Caco-2 (cell line): ENCODE data around the gene DDX59. TPM values are rescaled to one million over a fixed set of nuclear protein-coding genes. Genes with fewer than 3 reads are reported as not detected.

Experiments used
- BruUV-seq: library from RNA; stranded (reverse); fragments of 400-500 nt; replicated peaks from 2 replicates; lab custom pipeline; 2021; lab: Mats Ljungman, UMichigan
- CTCF ChIA-PET: fragments of 300-600 bp; sonication (Branson Sonifier 250); formaldehyde crosslinking; loops from one replicate; lab custom pipeline; 2022; ENCODE audit warnings: antibody characterized with exemption; lab: Charles Lee
- POLR2A ChIA-PET: fragments of 300-600 bp; sonication (Branson Sonifier 250); formaldehyde crosslinking; loops from one replicate; lab custom pipeline; 2022; ENCODE audit warnings: antibody characterized with exemption; lab: Charles Lee
- DNase-seq, 2 experiments: peaks; one replicate each; pipeline versions ENCODE4 v3.0.0 to v3.0.0-alpha.2; 2020 to 2022
- H3K27me3 ChIP-seq: replicated peaks from 2 replicates; pipeline ENCODE4 v1.6.0; 2011; ENCODE audit warnings: low read length; ENCODE audit not compliant: control insufficient read depth, insufficient read depth
- H3K36me3 ChIP-seq: 2 replicates; pipeline ENCODE4 v1.5.1; 2011; ENCODE audit warnings: low read length; ENCODE audit not compliant: control insufficient read depth, insufficient read depth
- H3K4me1 ChIP-seq: fragments of 250-450 bp; sonication (Bioruptor Pico); 2 replicates; pipeline ENCODE4 v1.5.1; 2020; ENCODE audit warnings: mild to moderate bottlenecking
- H3K4me3 ChIP-seq: 2 replicates; pipeline ENCODE4 v1.5.1; 2011; ENCODE audit warnings: low read depth, mild to moderate bottlenecking, control low read depth, low read length
- H3K9me3 ChIP-seq: fragments of 250-450 bp; sonication (Bioruptor Pico); 2 replicates; pipeline ENCODE4 v1.5.1; 2020; ENCODE audit warnings: mild to moderate bottlenecking, moderate library complexity
- H3K27ac Mint-ChIP-seq: one replicate; pipeline ENCODE4 v1.8.0; 2022; ENCODE audit warnings: mixed read lengths; ENCODE audit not compliant: unreplicated experiment
- H3K27me3 Mint-ChIP-seq: one replicate; pipeline ENCODE4 v1.8.0; 2022; ENCODE audit warnings: mixed read lengths; ENCODE audit not compliant: insufficient read depth, unreplicated experiment
- H3K36me3 Mint-ChIP-seq: one replicate; pipeline ENCODE4 v1.8.0; 2022; ENCODE audit warnings: mild to moderate bottlenecking, mixed read lengths; ENCODE audit not compliant: insufficient read depth, unreplicated experiment
- H3K4me1 Mint-ChIP-seq: one replicate; pipeline ENCODE4 v1.8.0; 2022; ENCODE audit warnings: low read depth, mixed read lengths; ENCODE audit not compliant: unreplicated experiment
- H3K4me3 Mint-ChIP-seq: one replicate; pipeline ENCODE4 v1.8.0; 2022; ENCODE audit warnings: mild to moderate bottlenecking, moderate library complexity, mixed read lengths; ENCODE audit not compliant: unreplicated experiment
- H3K9me3 Mint-ChIP-seq: one replicate; pipeline ENCODE4 v1.8.0; 2022; ENCODE audit warnings: mixed read lengths; ENCODE audit not compliant: unreplicated experiment
- intact Hi-C: fragments of 100-400 bp; cut with micrococcal nuclease; formaldehyde crosslinking; loops from one replicate; pipeline ENCODE4 v1.10.0; 2022; ENCODE audit not compliant: unreplicated experiment
- total RNA-seq: library from RNA; stranded (reverse); gene quantifications from 2 replicates; pipeline ENCODE4 v1.2.3, GENCODE V29; 2022
- TF ChIP-seq, protein P1 (sequence below), 2 experiments: fragments of 200-600 bp in 1 of 2; IDR thresholded peaks; 1 replicate in 1 of 2; 2 replicates in 1 of 2; pipeline versions ENCODE4 v1.5.1 to v1.8.0; 2011 to 2022; ENCODE audit warnings: antibody characterized with exemption in 1 of 2, control low read depth in 1 of 2, inconsistent platforms in 1 of 2, low read depth in 1 of 2, low read length in 1 of 2, mild to moderate bottlenecking in 1 of 2, moderate library complexity in 1 of 2; ENCODE audit not compliant: insufficient read depth in 1 of 2, severe bottlenecking in 1 of 2, unreplicated experiment in 1 of 2

Gene DDX59
- total RNA-seq, 1 experiment from 2014 or later, result 13.5 TPM

DNA sequence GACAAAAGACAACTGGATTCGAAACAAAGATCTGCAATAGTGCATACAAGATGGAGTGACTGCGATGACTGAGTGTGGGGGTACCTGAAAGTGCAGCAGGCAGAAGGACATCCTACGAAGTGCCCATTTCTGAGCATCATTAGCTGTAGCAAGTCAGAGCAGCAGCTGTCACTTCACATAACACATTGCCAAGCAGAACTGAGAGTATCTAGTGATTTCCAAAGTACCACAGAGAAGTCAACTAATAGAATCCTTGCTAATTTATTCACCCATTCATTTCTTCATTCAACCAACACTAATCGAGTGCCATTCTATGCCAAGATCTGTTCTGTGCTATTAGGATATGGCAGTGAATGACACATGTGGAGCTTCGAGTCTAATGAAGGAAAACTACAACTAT is 37.4 kb upstream of the DDX59 start:
- Histone ChIP-seq H3K4me1 (no peaks in the 10 kb centered on the region), H3K36me3 (no peaks in the 10 kb centered on the region), H3K9me3 (no peaks in the 10 kb centered on the region), H3K4me3 (no peak overlapping the region), H3K27me3 (no peaks in the 10 kb centered on the region)
- Mint-ChIP-seq H3K27me3 (peaks cover 1% of the 10 kb centered on the region), H3K36me3 (no peaks in the 10 kb centered on the region), H3K4me1 (no peaks in the 10 kb centered on the region), H3K27ac (no peak overlapping the region), H3K9me3 (no peaks in the 10 kb centered on the region), H3K4me3 (no peak overlapping the region)
- no TSS peak for BruUV-seq
- ChIA-PET CTCF (no interaction called here), POLR2A (no interaction called here)
- TF ChIP-seq, protein P1, sequence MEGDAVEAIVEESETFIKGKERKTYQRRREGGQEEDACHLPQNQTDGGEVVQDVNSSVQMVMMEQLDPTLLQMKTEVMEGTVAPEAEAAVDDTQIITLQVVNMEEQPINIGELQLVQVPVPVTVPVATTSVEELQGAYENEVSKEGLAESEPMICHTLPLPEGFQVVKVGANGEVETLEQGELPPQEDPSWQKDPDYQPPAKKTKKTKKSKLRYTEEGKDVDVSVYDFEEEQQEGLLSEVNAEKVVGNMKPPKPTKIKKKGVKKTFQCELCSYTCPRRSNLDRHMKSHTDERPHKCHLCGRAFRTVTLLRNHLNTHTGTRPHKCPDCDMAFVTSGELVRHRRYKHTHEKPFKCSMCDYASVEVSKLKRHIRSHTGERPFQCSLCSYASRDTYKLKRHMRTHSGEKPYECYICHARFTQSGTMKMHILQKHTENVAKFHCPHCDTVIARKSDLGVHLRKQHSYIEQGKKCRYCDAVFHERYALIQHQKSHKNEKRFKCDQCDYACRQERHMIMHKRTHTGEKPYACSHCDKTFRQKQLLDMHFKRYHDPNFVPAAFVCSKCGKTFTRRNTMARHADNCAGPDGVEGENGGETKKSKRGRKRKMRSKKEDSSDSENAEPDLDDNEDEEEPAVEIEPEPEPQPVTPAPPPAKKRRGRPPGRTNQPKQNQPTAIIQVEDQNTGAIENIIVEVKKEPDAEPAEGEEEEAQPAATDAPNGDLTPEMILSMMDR (IDR thresholded peaks at IDR 0.05; ENCODE audit: insufficient read depth in 1 of 2, low read depth in 1 of 2, low read length in 1 of 2, severe bottlenecking in 1 of 2, unreplicated experiment in 1 of 2), result no peak
- intact Hi-C loops, result no loop called here
- no peak for DNase-seq

DNA sequence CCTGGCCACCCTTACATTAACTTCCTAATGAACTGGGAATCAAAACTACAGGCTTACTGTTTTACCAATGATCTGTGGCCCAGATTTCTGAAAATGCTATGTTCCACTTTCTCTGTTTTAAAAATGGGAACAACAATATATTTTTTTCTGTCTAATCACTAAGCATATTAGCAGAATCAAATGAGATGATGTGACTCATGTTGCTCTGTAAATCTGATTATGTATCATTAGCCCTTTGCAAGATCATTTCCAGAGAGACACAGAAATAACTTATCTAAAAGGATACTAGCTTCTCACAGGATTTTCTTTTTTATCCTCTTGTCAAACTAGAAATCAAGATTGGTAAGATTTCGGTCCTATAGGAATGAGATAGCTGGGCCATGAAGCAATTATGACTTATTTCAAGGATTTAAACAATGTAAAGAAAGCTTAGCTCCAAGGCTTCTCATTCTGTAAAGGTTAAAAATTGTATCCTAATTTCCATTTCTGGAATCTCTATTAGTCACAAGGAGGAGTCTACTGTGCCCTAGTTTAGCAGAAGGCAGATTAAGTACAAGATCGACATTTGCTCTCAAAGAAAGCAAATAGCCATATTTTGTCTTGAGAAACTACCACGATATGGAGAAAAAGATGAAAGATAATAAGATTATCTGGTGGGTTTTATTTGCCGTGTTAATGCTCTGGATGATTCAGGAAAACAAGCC is 36.6 kb upstream of the DDX59 start:
- no peak for DNase-seq
- peaks cover 2% of the 10 kb centered on the region for H3K27me3 Mint-ChIP-seq
- no peak overlapping the region for H3K4me3 Mint-ChIP-seq
- POLR2A ChIA-PET, result no interaction called here
- no peak overlapping the region for H3K27ac Mint-ChIP-seq
- BruUV-seq, result no TSS peak
- no peaks in the 10 kb centered on the region for H3K27me3 ChIP-seq
- TF ChIP-seq, protein P1 (IDR thresholded peaks at IDR 0.05; ENCODE audit: insufficient read depth in 1 of 2, low read depth in 1 of 2, low read length in 1 of 2, severe bottlenecking in 1 of 2, unreplicated experiment in 1 of 2), result no peak
- CTCF ChIA-PET, result no interaction called here
- H3K4me1 Mint-ChIP-seq, result no peaks in the 10 kb centered on the region
- no peaks in the 10 kb centered on the region for H3K9me3 Mint-ChIP-seq
- H3K9me3 ChIP-seq, result no peaks in the 10 kb centered on the region
- H3K36me3 Mint-ChIP-seq, result no peaks in the 10 kb centered on the region
- H3K4me3 ChIP-seq, result no peak overlapping the region
- no peaks in the 10 kb centered on the region for H3K4me1 ChIP-seq
- intact Hi-C loops, result no loop called here
- no peaks in the 10 kb centered on the region for H3K36me3 ChIP-seq

DNA sequence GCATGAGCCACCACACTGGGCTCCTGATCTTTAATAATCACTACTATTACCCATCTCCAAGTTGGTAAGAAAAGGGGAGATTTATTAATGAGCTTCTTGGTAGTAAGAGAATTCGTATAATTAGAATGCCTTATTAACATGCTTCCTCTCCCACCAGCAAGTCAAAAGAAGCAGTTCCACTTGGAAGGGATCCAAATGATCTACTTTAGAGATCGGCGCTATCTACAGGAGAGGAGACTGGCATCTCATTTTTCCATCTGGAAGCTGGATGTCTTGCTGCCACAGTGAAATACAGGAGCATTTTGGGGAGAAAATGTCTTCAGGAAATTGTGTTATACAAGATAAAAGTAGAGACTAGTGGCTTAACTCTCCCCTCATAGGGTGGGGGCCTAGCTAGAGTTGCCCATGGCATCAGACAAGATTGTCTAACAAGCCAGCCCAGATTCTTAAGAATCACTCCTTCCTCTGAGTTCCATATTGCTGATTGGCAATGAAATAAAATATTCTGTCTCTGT is 35.3 kb upstream of the DDX59 start:
- POLR2A ChIA-PET, result no interaction called here
- Histone ChIP-seq H3K9me3 (no peaks in the 10 kb centered on the region), H3K27me3 (no peaks in the 10 kb centered on the region), H3K4me3 (no peak overlapping the region), H3K36me3 (no peaks in the 10 kb centered on the region), H3K4me1 (no peaks in the 10 kb centered on the region)
- Mint-ChIP-seq H3K27ac (no peak overlapping the region), H3K36me3 (no peaks in the 10 kb centered on the region), H3K9me3 (no peaks in the 10 kb centered on the region), H3K4me3 (no peak overlapping the region), H3K27me3 (peaks cover 2% of the 10 kb centered on the region), H3K4me1 (no peaks in the 10 kb centered on the region)
- TF ChIP-seq, protein P1 (IDR thresholded peaks at IDR 0.05; ENCODE audit: insufficient read depth in 1 of 2, low read depth in 1 of 2, low read length in 1 of 2, severe bottlenecking in 1 of 2, unreplicated experiment in 1 of 2), result no peak
- no TSS peak for BruUV-seq
- CTCF ChIA-PET, result no interaction called here
- intact Hi-C loops, result no loop called here
- no peak for DNase-seq
